Endothelial cell of umbilical vein (primary cell): ENCODE results near the gene BOLL.

Source experiments
- EZH2 ChIP-seq: IDR thresholded peaks from 2 replicates; pipeline ENCODE4 v1.6.1; 2012; ENCODE audit warnings: borderline replicate concordance, low read depth, mild to moderate bottlenecking, moderate library complexity, low read length, inconsistent platforms; ENCODE audit not compliant: severe bottlenecking
- FOS ChIP-seq: IDR thresholded peaks from 2 replicates; pipeline ENCODE4 v1.6.1; 2011; ENCODE audit warnings: mild to moderate bottlenecking, low read length, moderate library complexity, borderline replicate concordance; ENCODE audit not compliant: insufficient read depth
- GATA2 ChIP-seq: IDR thresholded peaks from 2 replicates; pipeline ENCODE4 v1.7.0; 2011; ENCODE audit warnings: low read depth, mild to moderate bottlenecking, moderate library complexity, mixed read lengths, low read length; ENCODE audit not compliant: insufficient read length, insufficient read depth
- JUN ChIP-seq: IDR thresholded peaks from 2 replicates; pipeline ENCODE4 v1.6.1; 2011; ENCODE audit warnings: borderline replicate concordance, low read depth; ENCODE audit not compliant: insufficient read length, insufficient read depth
- MYC ChIP-seq: IDR thresholded peaks from one replicate; pipeline ENCODE4 v1.6.1; 2011; ENCODE audit warnings: mild to moderate bottlenecking, low read depth, low read length
- POLR2A ChIP-seq: IDR thresholded peaks from 2 replicates; pipeline ENCODE4 v1.6.1; 2012; ENCODE audit warnings: low read depth, mild to moderate bottlenecking, control low read depth, low read length
- POLR2AphosphoS5 ChIP-seq: IDR thresholded peaks from 2 replicates; pipeline ENCODE4 v1.6.1; 2012; ENCODE audit warnings: low read depth, mild to moderate bottlenecking, control low read depth, low read length, moderate library complexity; ENCODE audit not compliant: insufficient read depth
- TF ChIP-seq, protein P1 (sequence below): IDR thresholded peaks from 2 replicates; pipeline ENCODE4 v1.6.1; 2011; ENCODE audit not compliant: insufficient read depth, insufficient read length
- TF ChIP-seq, protein P2 (sequence below), 2 donors: IDR thresholded peaks; 1 replicate in 1 of 2; 2 replicates in 1 of 2; pipeline ENCODE4 v1.5.1; 2011; ENCODE audit warnings: low read length in 2 of 2, mild to moderate bottlenecking in 2 of 2, moderate library complexity in 2 of 2, control low read depth in 1 of 2, inconsistent platforms in 1 of 2, low read depth in 1 of 2; ENCODE audit not compliant: insufficient read depth in 1 of 2; ENCODE audit errors: extremely low read depth in 1 of 2

DNA sequence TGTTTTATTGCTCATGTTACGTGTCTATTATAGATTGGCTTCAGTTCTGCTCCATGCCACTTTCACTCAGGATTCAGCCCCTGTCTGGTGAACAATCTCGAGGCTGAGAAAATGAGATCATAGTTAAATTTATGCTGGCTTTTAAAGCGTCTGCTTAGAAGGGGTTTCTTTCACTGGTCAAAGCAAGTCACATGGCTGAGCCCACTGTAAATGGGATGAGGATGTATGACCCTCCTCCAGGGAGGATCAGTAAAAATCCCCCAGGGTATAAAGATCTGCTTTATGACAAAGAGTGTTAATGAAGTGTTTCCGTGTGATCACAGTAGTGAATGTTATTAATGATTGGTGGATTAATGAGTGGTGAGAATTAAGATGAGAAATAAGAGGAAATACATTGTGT, 13.1 kb upstream of the BOLL start:
- TF ChIP-seq, protein P1, sequence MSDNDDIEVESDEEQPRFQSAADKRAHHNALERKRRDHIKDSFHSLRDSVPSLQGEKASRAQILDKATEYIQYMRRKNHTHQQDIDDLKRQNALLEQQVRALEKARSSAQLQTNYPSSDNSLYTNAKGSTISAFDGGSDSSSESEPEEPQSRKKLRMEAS = no peak
- TF ChIP-seq, protein P2, sequence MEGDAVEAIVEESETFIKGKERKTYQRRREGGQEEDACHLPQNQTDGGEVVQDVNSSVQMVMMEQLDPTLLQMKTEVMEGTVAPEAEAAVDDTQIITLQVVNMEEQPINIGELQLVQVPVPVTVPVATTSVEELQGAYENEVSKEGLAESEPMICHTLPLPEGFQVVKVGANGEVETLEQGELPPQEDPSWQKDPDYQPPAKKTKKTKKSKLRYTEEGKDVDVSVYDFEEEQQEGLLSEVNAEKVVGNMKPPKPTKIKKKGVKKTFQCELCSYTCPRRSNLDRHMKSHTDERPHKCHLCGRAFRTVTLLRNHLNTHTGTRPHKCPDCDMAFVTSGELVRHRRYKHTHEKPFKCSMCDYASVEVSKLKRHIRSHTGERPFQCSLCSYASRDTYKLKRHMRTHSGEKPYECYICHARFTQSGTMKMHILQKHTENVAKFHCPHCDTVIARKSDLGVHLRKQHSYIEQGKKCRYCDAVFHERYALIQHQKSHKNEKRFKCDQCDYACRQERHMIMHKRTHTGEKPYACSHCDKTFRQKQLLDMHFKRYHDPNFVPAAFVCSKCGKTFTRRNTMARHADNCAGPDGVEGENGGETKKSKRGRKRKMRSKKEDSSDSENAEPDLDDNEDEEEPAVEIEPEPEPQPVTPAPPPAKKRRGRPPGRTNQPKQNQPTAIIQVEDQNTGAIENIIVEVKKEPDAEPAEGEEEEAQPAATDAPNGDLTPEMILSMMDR (IDR thresholded peaks at IDR 0.05; ENCODE audit: extremely low read depth in 1 of 2, insufficient read depth in 1 of 2, low read depth in 1 of 2, low read length in 2 of 2) = no peak
- TF ChIP-seq POLR2AphosphoS5 (no peak), POLR2A (no peak), EZH2 (no peak), MYC (no peak), GATA2 (no peak), FOS (no peak), JUN (no peak)
